ENCODE data around the gene FREM1.

- TF ChIP-seq PKNOX1 (IDR thresholded peaks at IDR 0.05) (no peak), FOXM1 (IDR thresholded peaks at IDR 0.05; ENCODE audit: borderline replicate concordance) (no peak), SUZ12 (IDR thresholded peaks at IDR 0.05) (no peak), SP1 (IDR thresholded peaks at IDR 0.05) (no peak), FOXA1 (IDR thresholded peaks at IDR 0.05) (no peak), TARDBP (IDR thresholded peaks at IDR 0.05) (no peak), ELF4 (IDR thresholded peaks at IDR 0.05) (no peak), NFRKB (IDR thresholded peaks at IDR 0.05) (no peak), ARNT (IDR thresholded peaks at IDR 0.05) (no peak), FOXK2 (IDR thresholded peaks at IDR 0.05) (no peak), BHLHE40 (IDR thresholded peaks at IDR 0.05; ENCODE audit: borderline replicate concordance) (no peak), ZNF384 (IDR thresholded peaks at IDR 0.05) (no peak), CTBP1 (IDR thresholded peaks at IDR 0.05; ENCODE audit: borderline replicate concordance) (no peak)
These were observed 86.4 kb downstream of the FREM1 start for GRCh38 chr9:14823800-14824199.

All from HEK293T (cell line).